ENCODE measurements around the gene MAP4. TPM values are rescaled to one million over a fixed set of nuclear protein-coding genes. Genes with fewer than 3 reads are reported as not detected.

MAP4 gene
- total RNA-seq, 4 donors from 2014 or later, result 214 to 351 (median 231) TPM

DNA sequence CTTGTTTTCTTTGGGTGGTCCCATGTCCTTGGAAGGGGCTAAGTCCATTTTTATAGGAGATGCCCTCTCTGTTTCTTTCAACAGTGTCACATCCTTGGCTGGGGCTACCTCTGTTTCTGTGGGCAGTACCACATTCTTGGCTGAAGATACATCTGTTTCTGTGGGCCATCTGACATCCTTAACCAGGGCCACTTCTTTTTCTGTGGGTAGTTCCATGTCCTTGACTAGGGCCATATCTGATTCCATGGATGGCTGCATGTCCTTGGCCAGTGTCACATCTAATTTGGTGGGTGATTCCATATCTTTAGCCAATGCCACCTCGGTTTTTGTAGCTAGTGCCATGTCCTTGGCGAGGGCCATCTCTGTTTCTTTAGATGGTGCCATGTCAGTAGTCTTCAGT lies 99.5 kb downstream of the MAP4 start:
- H3K27ac ChIP-seq, result no peak overlapping the region
- no peaks in the 10 kb centered on the region for H3K27me3 ChIP-seq
- TF ChIP-seq, protein P1, sequence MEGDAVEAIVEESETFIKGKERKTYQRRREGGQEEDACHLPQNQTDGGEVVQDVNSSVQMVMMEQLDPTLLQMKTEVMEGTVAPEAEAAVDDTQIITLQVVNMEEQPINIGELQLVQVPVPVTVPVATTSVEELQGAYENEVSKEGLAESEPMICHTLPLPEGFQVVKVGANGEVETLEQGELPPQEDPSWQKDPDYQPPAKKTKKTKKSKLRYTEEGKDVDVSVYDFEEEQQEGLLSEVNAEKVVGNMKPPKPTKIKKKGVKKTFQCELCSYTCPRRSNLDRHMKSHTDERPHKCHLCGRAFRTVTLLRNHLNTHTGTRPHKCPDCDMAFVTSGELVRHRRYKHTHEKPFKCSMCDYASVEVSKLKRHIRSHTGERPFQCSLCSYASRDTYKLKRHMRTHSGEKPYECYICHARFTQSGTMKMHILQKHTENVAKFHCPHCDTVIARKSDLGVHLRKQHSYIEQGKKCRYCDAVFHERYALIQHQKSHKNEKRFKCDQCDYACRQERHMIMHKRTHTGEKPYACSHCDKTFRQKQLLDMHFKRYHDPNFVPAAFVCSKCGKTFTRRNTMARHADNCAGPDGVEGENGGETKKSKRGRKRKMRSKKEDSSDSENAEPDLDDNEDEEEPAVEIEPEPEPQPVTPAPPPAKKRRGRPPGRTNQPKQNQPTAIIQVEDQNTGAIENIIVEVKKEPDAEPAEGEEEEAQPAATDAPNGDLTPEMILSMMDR (IDR thresholded peaks at IDR 0.05), result no peak
- TF ChIP-seq EP300 (IDR thresholded peaks at IDR 0.05) (no peak), POLR2A (IDR thresholded peaks at IDR 0.05) (no peak), POLR2AphosphoS5 (IDR thresholded peaks at IDR 0.05) (no peak)
- H3K4me3 ChIP-seq, result no peak overlapping the region
- peaks cover under 1 to 90% of the 10 kb centered on the region in 2 donors for H3K36me3 ChIP-seq
- no peak for ATAC-seq
- WGBS, 2 donors (ENCODE audit: low coverage in 1 of 2), result 91 to 100% methylated on average over 2 of the region's 2 CpGs
- H3K4me1 ChIP-seq, result no peaks in the 10 kb centered on the region
- H3K9me3 ChIP-seq, result no peaks in the 10 kb centered on the region

DNA sequence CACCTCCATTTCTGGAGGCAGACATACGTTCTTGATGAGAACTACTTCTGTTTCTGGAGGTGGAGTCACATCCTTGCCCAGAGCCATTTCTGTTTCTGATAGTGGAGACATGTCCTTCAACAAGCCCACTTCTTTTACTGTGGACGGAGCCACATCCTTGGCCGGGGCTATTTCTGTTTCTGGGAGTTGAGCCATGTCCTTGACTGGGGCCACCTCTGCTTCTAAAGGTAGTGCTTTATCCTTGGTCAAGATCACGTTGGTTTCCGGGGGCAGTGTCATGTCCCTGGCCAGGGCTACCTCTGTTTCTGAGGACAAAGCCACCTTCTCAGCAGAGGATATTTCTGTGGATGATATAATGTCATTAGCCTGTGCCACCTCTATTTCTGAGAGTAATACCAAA lies 100.0 kb downstream of the MAP4 start:
- Histone ChIP-seq H3K36me3 (peaks cover 5 to 90% of the 10 kb centered on the region in 2 donors), H3K4me1 (no peaks in the 10 kb centered on the region), H3K27ac (no peak overlapping the region), H3K27me3 (no peaks in the 10 kb centered on the region), H3K4me3 (no peak overlapping the region), H3K9me3 (no peaks in the 10 kb centered on the region)
- 79 to 93% methylated on average over 2 to 3 of the region's 5 CpGs for WGBS, 2 donors (ENCODE audit: low coverage in 1 of 2)
- TF ChIP-seq EP300 (IDR thresholded peaks at IDR 0.05), result no peak
- no peak for TF ChIP-seq POLR2A (IDR thresholded peaks at IDR 0.05)
- TF ChIP-seq, protein P1 (IDR thresholded peaks at IDR 0.05), result no peak
- no peak for ATAC-seq

DNA sequence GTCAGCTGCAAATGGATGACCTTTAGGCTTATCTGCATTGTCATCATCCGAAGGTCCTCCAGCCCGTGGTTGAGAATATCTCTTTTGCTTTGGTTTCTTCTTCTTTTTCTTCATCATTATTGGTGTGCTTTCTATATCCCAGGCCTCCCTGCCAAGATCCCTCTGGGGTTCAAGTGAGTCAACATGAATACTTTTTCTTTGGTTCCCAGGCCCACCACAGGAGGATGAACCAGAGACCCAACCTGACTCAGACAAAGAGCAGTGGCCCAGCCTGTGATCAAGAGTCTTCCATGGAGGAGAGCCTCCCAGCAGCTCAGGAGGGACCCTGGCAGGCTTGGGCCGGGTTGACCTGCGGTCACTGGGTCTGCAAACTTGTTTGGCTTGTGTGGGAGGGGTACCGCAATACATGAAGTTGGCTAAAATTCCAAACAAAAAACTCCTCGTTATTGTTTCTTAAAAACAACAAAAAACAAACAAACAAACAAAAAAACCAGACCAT lies 104.2 kb downstream of the MAP4 start:
- WGBS, 2 donors (ENCODE audit: low coverage in 1 of 2), result 94% methylated on average over 3 to 6 of the region's 6 CpGs
- ATAC-seq, result no peak
- no peak overlapping the region for H3K27ac ChIP-seq
- no peak overlapping the region for H3K4me3 ChIP-seq
- no peaks in the 10 kb centered on the region for H3K27me3 ChIP-seq
- no peak for TF ChIP-seq EP300 (IDR thresholded peaks at IDR 0.05)
- TF ChIP-seq, protein P1 (IDR thresholded peaks at IDR 0.05), result no peak
- TF ChIP-seq POLR2AphosphoS5 (IDR thresholded peaks at IDR 0.05), result no peak
- no peak for TF ChIP-seq POLR2A (IDR thresholded peaks at IDR 0.05)
- H3K36me3 ChIP-seq, result peaks cover 5 to 73% of the 10 kb centered on the region in 2 donors
- no peaks in the 10 kb centered on the region for H3K4me1 ChIP-seq
- no peaks in the 10 kb centered on the region for H3K9me3 ChIP-seq

DNA sequence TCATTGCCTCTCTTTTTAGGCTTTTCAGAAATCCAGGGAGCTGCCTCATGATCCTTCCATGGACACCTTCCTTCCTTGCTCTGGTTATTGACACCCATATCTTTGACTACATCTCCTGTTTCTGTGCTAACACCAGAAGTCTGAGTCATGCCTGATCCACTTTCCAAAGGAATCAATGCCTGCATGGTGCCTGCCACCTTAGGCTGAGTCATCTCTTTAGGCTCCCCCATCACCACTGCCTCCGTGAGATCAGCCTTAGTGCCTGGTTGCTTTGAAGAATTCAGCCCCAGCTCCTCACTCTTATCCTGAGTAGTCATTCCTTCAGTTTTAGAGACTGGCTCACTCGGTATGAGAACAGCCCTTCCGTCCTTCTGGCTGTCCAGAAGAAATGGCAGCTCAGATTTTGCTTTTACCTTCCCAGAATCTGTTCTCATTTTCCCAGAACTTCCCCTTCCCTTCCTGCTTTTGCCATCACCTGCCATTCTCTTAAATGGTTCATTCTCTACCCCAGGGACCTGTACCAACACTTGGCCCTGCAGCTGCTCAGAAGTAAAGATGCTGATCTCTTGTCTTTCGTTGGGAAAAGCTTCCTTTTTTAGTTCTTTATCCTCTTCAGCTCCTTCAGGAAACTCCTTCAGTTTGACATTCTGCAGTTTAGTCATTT lies 105.3 kb downstream of the MAP4 start:
- no peak overlapping the region for H3K27ac ChIP-seq
- H3K36me3 ChIP-seq, result peaks cover 5 to 68% of the 10 kb centered on the region in 2 donors
- ATAC-seq, result no peak
- H3K4me1 ChIP-seq, result no peaks in the 10 kb centered on the region
- TF ChIP-seq POLR2AphosphoS5 (IDR thresholded peaks at IDR 0.05) (no peak), POLR2A (IDR thresholded peaks at IDR 0.05) (no peak), EP300 (IDR thresholded peaks at IDR 0.05) (no peak)
- TF ChIP-seq, protein P1 (IDR thresholded peaks at IDR 0.05), result no peak
- no peaks in the 10 kb centered on the region for H3K27me3 ChIP-seq
- H3K4me3 ChIP-seq, result no peak overlapping the region
- 37 to 70% methylated on average over 3 to 4 of the region's 4 CpGs for WGBS, 2 donors (ENCODE audit: low coverage in 1 of 2)
- H3K9me3 ChIP-seq, result no peaks in the 10 kb centered on the region

DNA sequence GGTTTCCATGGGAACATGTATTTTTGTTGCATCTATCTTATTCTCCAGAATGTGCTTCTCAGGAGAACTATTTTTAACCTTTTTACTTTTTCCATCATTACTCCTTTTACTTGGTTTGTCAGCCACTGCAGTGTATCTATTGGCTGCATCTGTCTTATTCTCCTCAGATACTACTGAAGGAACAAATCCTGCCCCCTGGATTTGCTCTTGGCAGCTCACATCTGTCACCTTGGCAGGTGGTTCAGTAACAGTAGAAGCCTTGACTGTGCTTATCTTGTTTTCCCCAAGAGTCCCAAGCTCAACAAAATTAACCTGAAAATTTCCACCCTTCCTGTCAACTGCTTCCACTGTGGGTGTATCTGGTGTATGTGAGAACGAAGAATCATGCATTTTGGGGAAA lies 106.0 kb downstream of the MAP4 start:
- TF ChIP-seq POLR2A (IDR thresholded peaks at IDR 0.05), result no peak
- no peak for TF ChIP-seq POLR2AphosphoS5 (IDR thresholded peaks at IDR 0.05)
- TF ChIP-seq EP300 (IDR thresholded peaks at IDR 0.05), result no peak
- TF ChIP-seq, protein P1 (IDR thresholded peaks at IDR 0.05), result no peak
- no peaks in the 10 kb centered on the region for H3K27me3 ChIP-seq
- H3K4me3 ChIP-seq, result no peak overlapping the region
- no peak for ATAC-seq
- WGBS, 2 donors (ENCODE audit: low coverage in 1 of 2), result 75 to 100% methylated on average over 1 of the region's 1 CpG
- no peak overlapping the region for H3K27ac ChIP-seq
- no peaks in the 10 kb centered on the region for H3K4me1 ChIP-seq
- no peaks in the 10 kb centered on the region for H3K9me3 ChIP-seq
- peaks cover 5 to 64% of the 10 kb centered on the region in 2 donors for H3K36me3 ChIP-seq

Measured in gastroesophageal sphincter (tissue), 4 donors.